ENCODE measurements around the gene PRKCB.
"Not testable (repeated sequence)": the region's sequence is repeated elsewhere in the genome, so short reads cannot be mapped to it uniquely, and the experiment has no call there.

The PRKCB gene

GRCh38 chr16:24005577-24005976 is 169.8 kb downstream of the PRKCB start:
- no peak for DNase-seq (ENCODE audit: low read depth, low spot score)

- no peak for DNase-seq (ENCODE audit: low read depth, low spot score)
These were observed 171.6 kb downstream of the PRKCB start for GRCh38 chr16:24007391-24007790.

GRCh38 chr16:24007934-24008333 is 172.2 kb downstream of the PRKCB start:
- DNase-seq (ENCODE audit: low read depth, low spot score), result no peak

GRCh38 chr16:24009098-24009497 is 173.3 kb downstream of the PRKCB start:
- no peak for DNase-seq (ENCODE audit: low read depth, low spot score)

GRCh38 chr16:24009955-24010354 is 174.2 kb downstream of the PRKCB start:
- DNase-seq (ENCODE audit: low read depth, low spot score), result no peak

- DNase-seq (ENCODE audit: low read depth, low spot score), result no peak
These were observed 174.8 kb downstream of the PRKCB start for GRCh38 chr16:24010440-24011089.

- no peak for DNase-seq (ENCODE audit: low read depth, low spot score)
These were observed 175.5 kb downstream of the PRKCB start for GRCh38 chr16:24011237-24011636.

GRCh38 chr16:24013054-24013636 is 177.4 kb downstream of the PRKCB start:
- no peak for DNase-seq (ENCODE audit: low read depth, low spot score)

GRCh38 chr16:24013864-24014645 is 178.3 kb downstream of the PRKCB start:
- no peak for DNase-seq (ENCODE audit: low read depth, low spot score)

- not testable (repeated sequence) for DNase-seq (ENCODE audit: low read depth, low spot score)
These were observed 179.2 kb downstream of the PRKCB start for GRCh38 chr16:24014955-24015354.

- no peak for DNase-seq (ENCODE audit: low read depth, low spot score)
These were observed 180.1 kb downstream of the PRKCB start for GRCh38 chr16:24015923-24016322.

GRCh38 chr16:24018485-24018884 is 182.7 kb downstream of the PRKCB start:
- no peak for DNase-seq (ENCODE audit: low read depth, low spot score)

GRCh38 chr16:24022797-24023196 is 187.0 kb downstream of the PRKCB start:
- DNase-seq (ENCODE audit: low read depth, low spot score), result no peak

- DNase-seq (ENCODE audit: low read depth, low spot score), result no peak
These were observed 187.8 kb downstream of the PRKCB start for GRCh38 chr16:24023621-24024020.

GRCh38 chr16:24024971-24025370 is 189.2 kb downstream of the PRKCB start:
- DNase-seq (ENCODE audit: low read depth, low spot score), result no peak

- DNase-seq (ENCODE audit: low read depth, low spot score), result no peak
These were observed 191.7 kb downstream of the PRKCB start for GRCh38 chr16:24027466-24027865.

GRCh38 chr16:24029841-24030240 is 194.1 kb downstream of the PRKCB start:
- not testable (repeated sequence) for DNase-seq (ENCODE audit: low read depth, low spot score)

GRCh38 chr16:24035127-24035842 is 199.5 kb downstream of the PRKCB start:
- DNase-seq (ENCODE audit: low read depth, low spot score), result no peak

GRCh38 chr16:24036038-24036543 is 200.3 kb downstream of the PRKCB start:
- DNase-seq (ENCODE audit: low read depth, low spot score), result no peak

GRCh38 chr16:24036614-24037013 is 200.8 kb downstream of the PRKCB start:
- DNase-seq (ENCODE audit: low read depth, low spot score), result no peak

GRCh38 chr16:24037335-24037734 is 201.6 kb downstream of the PRKCB start:
- DNase-seq (ENCODE audit: low read depth, low spot score), result no peak

Data from brain pericyte (primary cell).